T-helper 1 cell treated with Interleukin-12 subunit alpha and Interleukin-12 subunit beta and Interleukin-4 antibody, amounts not matched to agents 30 ng/mL and 1 ng/mL, for 36 hours (primary cell): ENCODE data around the gene UBE2E3. TPM values are rescaled to one million over a fixed set of nuclear protein-coding genes. Genes with fewer than 3 reads are reported as not detected.

Source experiments
- intact Hi-C: fragments of 100-400 bp; cut with micrococcal nuclease; formaldehyde crosslinking; loops from one replicate; pipeline ENCODE4 v1.15.1; 2024
- total RNA-seq: library from RNA; stranded (reverse); gene quantifications from 2 replicates; pipeline ENCODE4 v1.2.3, GENCODE V29; 2022

The UBE2E3 gene
- total RNA-seq = 36.3 and 41.5 TPM in 2 replicates

DNA sequence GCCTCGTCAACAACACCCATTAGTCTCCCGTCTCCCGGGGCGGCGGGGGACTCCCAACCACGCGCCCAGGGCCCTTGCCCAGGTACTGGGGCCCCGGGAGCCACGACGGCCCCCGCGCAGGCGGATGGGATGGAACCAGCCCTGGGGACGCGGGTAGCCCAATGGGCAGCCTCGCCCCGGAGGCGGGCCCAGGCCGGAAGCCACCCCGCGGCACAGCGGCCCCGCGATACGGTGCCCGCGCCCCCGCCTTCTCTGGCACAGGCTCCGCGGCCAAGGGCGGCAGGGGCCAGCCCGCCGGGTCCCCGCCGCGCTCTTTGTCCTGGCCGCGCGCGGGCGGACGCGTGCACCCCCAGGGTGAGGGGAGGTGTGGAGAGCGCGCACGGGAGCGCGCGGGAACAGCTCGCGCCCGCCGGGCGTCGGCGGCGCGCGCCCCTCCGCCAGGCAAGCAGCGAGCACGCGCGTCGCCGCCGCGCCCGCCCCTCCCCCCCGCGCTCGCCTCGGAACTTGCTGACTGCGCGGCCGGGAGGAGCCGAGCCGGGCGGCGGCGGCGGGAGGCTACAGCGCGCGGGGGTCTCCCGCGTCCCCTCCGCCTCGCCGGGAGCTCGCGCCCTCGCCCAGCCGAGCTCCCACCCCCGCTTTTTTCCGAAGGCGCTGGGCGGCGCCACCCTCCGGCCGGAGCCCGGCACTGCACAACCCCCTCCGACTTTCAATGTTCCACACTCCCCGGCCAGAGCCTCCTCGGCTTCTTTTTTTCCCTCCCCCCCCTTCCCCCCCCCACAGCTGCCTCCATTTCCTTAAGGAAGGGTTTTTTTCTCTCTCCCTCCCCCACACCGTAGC, at the start of gene UBE2E3:
Gene UBE2E3, plus strand, starts transcription at position 500 of the 837 bp plus-strand sequence. CDS start 1,438 bp downstream, outside the sequence.
- intact Hi-C loops = loop anchor here (1.0 to 10.0 kb wide), 12 partner anchors 43 to 1936 kb away; partner anchors contain the start of genes CWC22, DNAJC10, ITGA4 and ITPRID2

DNA sequence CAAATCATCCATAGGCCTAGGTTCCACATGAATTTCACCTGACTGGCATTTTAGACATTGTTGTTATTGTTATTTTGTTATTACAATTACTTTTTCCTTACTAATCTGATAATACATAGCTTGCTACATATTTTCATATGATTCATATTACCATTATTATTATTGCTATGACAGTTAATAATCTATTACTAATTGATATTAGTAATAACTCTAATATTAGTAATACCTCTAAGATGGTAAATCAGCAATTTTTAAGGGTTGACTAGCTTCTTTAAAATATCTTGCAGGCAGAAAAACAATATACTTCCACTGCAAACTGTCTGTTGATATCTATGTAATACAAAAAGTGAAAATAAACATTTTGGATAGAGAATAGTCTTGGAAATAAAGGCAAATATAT, 48.6 kb upstream of the UBE2E3 start:
- intact Hi-C loops = no loop called here

DNA sequence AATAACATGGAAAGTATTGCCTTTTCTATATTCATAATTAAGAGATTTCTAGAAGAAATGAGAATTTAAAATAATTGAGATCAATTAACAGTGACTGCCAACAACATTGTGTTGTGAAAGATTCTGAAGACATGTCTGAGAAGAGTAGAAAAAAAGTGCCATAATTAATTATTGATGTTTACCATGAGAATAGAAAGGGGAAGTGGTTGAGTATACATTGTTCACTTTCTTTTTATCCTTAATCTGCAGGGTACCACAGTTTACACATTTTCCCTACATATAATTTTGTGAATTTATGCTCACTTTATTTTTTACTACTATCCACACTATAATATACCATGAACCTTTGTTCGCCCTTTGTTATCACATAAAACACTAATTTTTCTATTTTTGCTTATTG, 47.1 kb upstream of the UBE2E3 start:
- intact Hi-C loops = no loop called here

DNA sequence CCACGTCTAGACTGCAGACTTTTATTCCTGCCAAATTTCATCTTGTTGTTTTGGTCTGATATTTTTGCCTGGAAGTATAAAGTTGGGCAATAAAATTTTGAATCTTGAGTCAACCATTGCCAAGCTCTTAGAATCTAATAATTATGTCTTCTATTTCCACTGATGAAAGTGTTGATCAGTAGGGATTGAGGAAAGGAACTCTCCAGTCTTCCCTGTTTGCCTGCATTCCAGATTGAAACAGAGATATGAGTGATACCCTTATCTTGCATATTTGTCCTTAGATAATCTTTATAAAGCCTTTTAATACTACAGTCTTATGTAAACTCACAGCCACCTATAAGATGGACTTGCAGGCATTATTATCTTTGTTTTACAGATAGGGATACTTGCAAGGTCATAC, 45.5 kb upstream of the UBE2E3 start:
- intact Hi-C loops = no loop called here

DNA sequence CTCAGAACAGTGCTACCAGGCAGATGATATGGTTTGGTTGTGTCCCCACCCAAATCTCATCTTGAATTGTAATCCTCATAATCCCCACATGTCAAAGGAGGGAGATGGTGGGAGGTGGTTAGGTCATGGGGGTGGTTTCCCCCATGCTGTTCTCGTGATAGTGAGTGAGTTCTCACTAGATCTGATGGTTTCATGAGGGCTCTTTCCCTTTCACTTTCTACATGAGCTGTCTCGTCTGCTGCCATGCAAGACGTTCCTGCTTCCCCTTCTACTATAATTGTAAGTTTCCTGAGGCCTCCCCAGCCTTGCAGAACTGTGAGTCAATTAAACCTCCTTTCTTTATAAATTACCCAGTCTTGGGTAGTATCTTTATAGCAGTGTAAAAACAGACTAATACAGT, 42.9 kb upstream of the UBE2E3 start:
- intact Hi-C loops = loop anchor here (1.0 kb wide), 1 partner anchor 43 kb away; the partner anchor contains the start of gene UBE2E3

DNA sequence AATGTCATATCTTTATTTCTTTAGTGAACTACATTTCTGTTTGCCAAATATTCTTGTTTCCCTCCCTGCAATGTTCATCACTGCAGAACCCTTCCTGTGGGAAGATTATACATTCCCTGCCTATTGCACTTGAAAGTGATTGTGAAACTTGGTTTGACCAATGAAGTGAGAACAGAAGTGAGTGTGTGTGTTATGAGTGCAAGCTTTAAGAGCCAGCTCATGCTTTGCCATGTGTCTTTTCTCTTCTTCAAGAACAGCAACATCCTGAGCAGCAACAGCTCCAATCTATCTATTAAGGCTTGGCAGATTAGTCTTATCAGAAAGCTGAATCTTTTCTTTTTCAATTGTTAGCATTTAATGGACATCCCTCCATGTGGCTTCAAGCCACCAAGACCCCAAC, 42.0 kb upstream of the UBE2E3 start:
- intact Hi-C loops = no loop called here

DNA sequence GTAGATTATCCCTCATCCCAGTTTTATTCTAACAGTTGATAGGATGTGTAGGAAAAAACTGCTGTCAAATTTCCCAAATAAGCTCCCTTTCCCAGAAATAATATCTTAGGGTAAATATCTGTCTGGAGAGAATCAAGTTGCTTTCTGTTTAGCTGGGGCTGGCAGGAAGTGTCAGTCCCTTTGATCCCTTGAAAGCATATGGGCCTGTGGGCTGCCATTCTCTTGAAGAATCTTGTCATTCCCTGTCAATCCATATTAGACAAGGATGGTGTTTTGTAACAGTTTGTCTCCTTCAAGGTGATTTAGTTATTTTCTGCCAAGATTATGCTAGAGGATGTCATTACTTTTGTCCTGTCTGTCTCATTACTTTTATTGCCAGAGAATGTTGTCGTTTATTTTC, 37.1 kb upstream of the UBE2E3 start:
- intact Hi-C loops = no loop called here

DNA sequence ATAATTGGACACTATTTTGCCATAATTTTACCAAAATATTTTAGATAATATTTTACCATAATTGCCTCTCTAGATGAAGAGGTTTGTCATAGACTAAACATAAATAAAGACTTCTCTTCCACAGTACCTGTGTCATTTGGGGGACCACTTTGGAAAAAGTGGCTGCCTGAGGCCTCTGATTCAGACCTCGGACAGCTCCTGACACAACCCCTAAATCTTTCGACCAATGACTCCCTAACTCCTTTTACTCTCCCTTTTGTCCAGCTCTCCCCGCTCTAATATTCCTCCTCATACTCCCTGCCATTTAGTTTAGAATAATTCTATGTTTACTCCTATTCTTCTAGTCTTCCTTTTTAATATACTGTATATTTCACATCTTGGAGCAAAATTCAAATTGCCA, 36.0 kb upstream of the UBE2E3 start:
- intact Hi-C loops = no loop called here

DNA sequence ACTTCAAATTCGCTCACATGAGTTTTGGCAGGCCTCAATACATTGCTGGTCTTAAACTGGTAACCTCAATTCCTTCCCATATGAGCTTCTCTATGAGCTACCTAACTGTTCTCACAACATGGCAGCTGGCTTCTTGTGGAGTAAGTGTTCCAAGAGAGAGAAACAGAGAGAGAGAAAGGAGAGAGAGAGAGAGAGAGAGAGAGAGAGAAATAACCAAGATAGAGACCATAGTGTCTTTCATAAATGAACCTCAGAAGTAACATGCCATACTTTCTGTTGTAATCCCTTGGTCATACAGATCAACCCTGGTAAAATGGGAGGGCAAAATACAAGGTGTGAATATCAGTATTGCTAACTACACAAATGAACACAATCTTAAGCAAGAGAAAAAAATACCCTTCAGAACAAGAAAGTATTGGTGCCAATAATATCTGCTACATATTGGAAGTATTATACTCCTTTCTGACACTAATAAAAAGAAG, 33.2 kb upstream of the UBE2E3 start:
- intact Hi-C loops = no loop called here

DNA sequence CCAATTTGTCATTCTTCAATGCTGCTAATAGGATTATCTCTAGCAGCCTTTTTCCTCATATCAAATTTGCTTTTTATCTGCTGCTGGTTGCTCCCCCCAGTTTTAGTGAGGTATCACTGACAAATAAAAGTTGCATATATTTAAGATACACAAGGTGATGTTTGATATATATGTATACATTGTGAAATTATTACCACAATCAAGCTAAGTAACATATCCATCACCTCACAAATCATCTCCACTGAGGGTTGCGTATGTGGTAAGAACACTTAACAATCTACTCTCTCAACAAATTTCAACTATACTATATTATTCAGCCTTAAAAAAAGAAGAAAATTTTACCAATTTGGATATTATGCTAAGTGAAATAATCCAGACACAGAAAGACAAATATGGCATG, 30.5 kb upstream of the UBE2E3 start:
- intact Hi-C loops = no loop called here

DNA sequence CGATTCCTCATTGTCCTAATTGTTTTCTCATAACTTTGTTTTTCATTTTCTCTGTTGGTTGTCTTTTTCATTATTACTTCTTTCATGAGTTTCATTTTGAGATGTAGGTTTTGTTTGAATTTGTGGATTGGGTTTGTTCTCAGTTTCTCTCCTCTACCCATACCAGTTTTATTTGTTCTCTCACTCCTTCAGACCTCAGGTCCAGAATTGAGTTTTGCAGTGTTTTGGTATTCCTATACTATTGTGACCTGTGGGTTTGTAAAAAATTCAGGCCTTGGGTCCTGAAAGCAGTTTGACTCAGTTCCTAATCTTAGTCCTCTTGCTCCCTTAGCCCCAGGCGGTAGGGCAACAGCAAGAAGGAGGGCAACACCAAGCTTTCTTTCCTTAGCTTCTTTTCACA, 28.3 kb upstream of the UBE2E3 start:
- intact Hi-C loops = no loop called here

DNA sequence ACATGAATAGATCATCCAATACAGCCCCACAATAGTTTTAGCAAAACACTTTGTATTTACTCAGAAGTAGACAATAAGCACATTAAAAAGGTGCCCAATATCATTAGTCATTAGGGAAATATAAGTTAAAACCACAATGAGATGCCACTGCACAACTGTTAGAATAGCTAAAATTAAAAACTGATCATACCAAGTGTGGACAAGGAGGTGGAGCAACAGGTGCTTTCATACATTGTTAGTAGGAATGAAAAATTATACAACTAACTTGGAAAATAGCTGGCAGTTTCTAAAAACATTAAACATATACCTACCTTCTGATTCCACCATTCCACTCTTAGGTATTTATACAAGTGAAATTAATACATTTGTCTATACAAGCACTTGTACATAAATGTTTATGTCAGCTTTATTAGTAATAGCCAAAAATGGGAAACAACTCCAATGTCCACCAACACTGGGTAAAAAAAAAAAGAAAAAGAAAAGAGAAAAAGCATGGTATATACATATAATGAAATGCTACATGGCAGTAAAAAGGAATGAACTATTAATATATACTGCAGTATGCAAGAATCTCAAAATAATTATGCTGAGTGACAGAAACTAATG, 27.6 kb upstream of the UBE2E3 start:
- intact Hi-C loops = no loop called here

DNA sequence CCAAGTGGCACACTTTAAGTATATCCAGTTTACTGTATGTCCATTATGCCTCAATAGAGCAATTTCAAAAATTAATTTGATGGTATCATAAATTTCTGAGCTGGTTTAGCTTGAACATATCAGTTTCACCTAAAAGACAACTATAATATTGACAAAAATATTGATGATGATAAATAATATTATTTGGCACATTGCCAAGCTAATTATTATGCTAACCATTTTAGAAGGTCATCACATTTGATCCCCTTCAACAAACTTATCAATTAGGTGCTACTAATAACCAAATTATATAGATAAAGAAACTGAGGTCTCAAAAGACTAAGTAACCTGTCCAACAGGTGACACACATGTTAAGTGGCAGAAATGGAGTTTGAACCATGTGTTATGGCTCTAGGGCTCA, 26.9 kb upstream of the UBE2E3 start:
- intact Hi-C loops = no loop called here

DNA sequence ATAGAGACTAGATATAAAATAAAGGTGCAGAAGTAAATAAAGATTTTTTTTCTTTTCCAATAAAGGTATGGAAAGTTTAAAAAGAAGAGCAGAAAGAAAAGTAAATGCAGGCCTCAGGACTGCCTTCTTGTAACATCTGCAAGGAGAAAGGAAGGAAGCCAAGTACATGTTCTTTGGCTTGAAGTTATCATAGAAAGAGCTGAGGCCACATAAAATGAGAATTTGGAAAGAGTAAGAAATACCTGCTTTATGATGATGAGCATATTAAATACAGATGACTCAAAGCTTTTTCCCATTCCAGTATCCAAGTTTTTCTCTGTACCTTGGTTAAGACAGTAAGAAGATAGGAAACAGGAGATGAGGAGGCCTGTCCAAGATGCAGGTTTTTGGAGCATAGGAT, 25.3 kb upstream of the UBE2E3 start:
- intact Hi-C loops = no loop called here

DNA sequence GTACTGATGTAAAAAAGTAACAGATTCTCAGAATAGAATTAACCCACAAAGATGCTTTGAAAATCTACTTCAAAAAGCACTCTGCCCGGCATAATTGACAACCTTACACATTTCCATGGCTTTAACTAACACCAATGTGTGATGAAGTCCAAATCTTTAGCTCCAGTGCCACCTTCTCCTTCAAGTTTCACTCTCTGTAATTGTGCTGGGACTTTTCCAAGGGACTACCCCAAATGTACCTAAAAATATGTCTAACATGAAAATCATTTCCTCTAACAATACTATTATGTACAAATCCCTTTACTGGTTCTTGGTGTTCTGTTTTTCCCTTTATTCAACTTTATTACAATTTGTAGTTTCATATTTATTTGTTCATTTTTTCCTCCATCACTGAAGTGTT, 20.6 kb upstream of the UBE2E3 start:
- intact Hi-C loops = no loop called here

DNA sequence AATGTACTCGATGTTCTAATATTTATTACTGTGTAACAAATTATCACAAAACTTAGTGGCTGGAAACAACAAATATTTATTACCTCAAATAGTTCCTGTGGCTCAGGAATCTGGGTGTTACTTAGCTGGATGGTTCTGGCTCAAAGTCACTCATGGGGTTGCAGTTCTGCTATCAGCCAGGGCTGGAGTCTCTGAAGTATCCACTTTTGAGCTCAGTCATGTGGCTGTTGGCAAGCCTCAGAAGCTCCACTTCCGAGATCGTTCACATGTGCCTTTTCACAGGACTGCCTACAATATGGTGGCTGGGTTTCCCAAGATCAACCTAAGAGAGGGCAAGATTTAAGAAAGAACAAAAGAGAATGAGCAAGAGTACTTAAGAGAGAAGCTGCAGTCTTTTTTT, 19.4 kb upstream of the UBE2E3 start:
- intact Hi-C loops = no loop called here

DNA sequence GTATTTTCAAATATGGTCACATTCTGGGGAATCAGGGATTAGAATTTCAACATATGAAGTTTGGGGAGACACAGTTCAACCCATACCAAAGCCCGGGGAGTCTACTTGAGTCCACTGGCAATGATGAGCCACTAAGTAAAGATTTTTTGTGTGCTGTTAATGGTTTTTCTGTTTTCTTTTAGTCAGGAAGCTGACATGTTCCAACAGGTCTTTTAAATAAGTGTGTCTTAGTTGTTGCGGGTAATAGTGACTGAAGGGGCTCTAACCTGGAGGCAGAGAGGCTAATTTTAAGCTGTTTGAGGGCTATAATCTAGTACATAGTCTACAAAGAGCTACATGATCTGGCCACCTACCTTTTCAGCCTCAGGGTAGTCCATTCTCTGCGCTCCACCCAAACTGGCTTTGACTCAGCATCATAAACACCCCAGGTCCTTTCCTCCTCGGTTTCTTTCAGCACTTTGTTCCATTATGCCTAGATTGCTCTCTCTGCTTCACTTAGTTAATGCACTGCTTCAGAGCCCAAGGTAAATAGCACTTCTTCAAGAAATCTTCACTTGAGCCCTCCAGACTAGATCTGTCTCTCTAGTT, 17.6 kb upstream of the UBE2E3 start:
- intact Hi-C loops = no loop called here

DNA sequence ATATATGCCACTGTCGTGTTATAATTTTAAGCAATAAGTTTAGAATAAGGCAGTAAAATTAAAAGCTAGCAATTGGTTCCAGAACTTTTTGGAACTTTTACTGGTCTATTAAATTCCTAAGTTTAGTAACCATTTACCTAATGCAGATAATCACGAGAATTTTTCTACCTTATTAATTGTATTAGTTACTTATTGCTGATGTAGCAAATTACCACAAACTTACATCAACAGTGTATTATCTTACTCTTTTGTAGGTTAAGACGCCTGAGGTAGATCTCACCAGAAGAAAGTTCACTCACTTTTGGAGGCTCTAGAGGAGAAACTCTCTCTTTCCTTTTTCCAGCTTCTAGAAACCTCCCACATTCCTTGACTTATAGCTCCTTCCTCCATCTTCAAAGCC, 14.0 kb upstream of the UBE2E3 start:
- intact Hi-C loops = no loop called here

DNA sequence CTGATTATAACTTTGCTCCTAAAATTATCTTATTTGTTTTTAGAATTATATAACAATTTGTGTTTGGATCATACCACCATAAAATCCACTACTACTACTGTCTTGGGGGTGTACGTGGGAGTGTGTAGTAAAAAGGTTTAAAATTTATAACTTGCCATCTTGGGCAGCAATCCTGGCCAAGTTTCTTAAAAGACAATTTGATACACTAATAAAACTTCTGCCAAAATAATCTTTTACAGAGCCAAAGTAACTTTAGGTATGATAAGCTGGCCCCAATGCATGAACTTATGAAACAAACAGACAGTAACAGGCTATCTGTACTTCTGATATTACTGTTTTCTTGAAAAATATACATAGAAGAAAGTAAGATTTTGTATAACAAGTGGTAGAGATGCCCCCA, 11.3 kb upstream of the UBE2E3 start:
- intact Hi-C loops = no loop called here

DNA sequence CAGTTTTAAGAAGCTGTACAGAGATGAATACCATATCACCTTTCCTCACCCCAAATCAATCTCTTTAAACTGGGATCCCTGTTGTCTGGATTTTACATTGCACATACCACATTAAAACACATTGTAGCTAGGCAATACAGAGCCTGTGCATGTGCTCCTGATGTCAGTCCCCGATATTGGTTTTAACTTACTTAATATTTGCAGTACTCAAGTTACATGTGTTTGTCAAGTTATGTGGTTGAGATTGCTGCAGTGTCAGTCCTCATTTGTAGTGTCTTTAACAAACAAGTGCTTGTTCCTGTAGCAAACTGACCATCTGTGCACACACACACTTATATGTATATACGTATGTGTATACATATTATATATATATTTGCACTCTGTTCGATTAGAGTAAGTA, 10.4 kb upstream of the UBE2E3 start:
- intact Hi-C loops = loop anchor here (1.0 kb wide), 1 partner anchor 8 kb away; no protein-coding TSS in a partner anchor

DNA sequence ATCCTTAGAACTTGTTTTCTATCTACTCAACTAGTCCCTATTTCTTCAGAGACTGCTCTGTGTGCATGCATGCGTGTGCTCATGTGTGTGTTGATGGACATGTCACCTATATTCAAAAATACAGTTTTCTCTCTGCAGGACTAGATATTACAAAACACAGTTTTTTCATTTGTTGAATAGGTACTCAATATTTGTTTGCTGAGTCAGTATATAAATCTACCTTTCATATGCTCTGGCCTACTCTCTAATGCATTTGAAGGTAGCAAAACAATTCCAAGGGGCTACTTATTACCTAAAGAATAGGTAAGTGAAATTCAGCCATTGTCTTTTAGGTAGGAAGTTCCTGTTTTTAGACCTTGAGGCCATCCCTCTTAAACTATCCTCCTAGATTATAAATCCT, 8.6 kb upstream of the UBE2E3 start:
- intact Hi-C loops = no loop called here

DNA sequence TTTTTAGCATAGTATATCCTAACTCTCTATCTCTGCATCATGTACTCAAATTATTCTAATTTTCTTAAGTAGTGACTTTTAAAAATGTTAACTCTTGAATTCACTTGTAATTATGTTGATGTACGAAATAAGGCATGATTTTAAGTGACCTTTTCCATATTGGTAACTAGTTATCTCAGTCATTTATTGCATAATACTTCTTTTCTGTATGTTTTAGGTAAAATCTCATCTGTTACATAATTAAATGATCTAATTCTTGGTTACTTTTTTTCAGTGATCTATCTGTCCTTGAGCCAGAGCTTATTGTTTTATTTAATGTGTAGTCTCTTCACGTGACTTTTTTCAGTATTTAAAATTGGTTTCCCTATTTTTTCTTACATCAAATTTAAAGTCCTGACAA, 4.8 kb upstream of the UBE2E3 start:
- intact Hi-C loops = no loop called here
